ENCODE measurements around the gene RNF34. TPM values are rescaled to one million over a fixed set of nuclear protein-coding genes. Genes with fewer than 3 reads are reported as not detected.
A peak's percentile ranks its signal among the peaks of the same experiment; 100 is the strongest.

The RNF34 gene
- total and polyA plus RNA-seq, 2 of the 13 experiments (the other 11 are each of a cell fraction or from before 2014, with no cell fraction given), result 36.8 to 53.2 TPM

DNA sequence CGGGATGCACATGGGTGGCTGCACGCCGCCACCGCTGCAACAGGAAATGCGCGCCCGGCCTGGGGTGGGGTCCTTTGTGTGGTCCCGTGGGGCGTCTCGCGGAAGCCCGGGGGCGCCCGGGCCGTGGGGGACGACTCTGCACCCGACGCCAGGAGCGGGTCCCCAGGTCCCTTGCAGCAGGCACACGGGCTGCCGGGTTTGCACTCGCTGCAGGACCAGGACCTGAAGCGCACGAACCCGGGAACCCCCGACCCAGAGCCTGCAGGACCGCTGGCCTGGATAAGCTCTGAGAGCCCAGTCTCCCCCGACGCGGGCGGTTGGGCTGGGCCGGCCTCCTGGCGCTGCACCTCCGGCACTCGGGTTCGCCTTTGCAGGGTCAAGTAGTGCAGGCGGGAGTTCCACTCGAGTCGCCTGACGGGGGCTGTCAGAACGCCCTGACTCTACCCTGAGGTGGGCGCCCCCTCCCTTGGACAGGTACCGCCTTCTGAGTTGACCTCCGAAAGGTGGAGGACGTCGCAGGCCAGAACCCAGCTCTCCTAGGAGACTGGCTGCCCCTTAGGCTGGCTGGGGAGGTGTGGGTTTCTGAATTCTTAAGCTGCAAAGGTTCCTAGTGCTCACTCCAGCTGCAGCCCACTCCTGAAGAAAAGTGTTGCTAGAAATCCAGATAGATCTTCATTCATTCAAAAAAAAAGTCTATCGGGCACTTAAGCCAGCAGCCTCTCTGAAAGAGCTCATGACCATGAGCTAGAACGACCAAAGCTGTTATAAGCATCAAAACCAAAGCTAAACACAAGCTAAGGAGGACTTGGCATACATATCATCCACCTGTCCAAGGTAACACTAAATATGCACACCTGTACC lies 68.0 kb downstream of the RNF34 start (continued):
- 0 out of 2 replicates have a peak, but pooled peaks have one; percentile 36 for TF ChIP-seq THAP9 (CRISPR knock-in tag; IDR thresholded peaks at IDR 0.05; ENCODE audit: borderline replicate concordance)
- no peak for TF ChIP-seq ZNF552 (CRISPR knock-in tag; IDR thresholded peaks at IDR 0.05; ENCODE audit: borderline replicate concordance)
- TF ChIP-seq NFRKB (IDR thresholded peaks at IDR 0.05), result no peak
- no peak for TF ChIP-seq TBL1XR1 (IDR thresholded peaks at IDR 0.05; ENCODE audit: borderline replicate concordance, low read length, partially characterized antibody)
- no peak for TF ChIP-seq ZMYM4 (CRISPR knock-in tag; IDR thresholded peaks at IDR 0.05)
- TF ChIP-seq ZKSCAN5 (CRISPR knock-in tag; IDR thresholded peaks at IDR 0.05), result no peak
- TF ChIP-seq ZNF883 (CRISPR knock-in tag; IDR thresholded peaks at IDR 0.05; ENCODE audit: not compliant biosample characterization), result peak; percentile 58
- TF ChIP-seq ZSCAN5A (CRISPR knock-in tag; IDR thresholded peaks at IDR 0.05; ENCODE audit: borderline replicate concordance), result no peak
- peak; percentile 55; the same call in 1 of the 2 replicates for TF ChIP-seq PHF8 (CRISPR knock-in tag; IDR thresholded peaks at IDR 0.05)
- TF ChIP-seq ZNF256 (CRISPR knock-in tag; conservative IDR thresholded peaks at IDR 0.05), result no peak
- no peak for TF ChIP-seq NKX3-1 (CRISPR knock-in tag; IDR thresholded peaks at IDR 0.05)
- TF ChIP-seq TAF1 (CRISPR knock-in tag; IDR thresholded peaks at IDR 0.05), result 0 out of 2 replicates have a peak, but pooled peaks have one; percentile 9
- no peak for TF ChIP-seq SMAD9 (CRISPR knock-in tag; IDR thresholded peaks at IDR 0.05)
- no peak for TF ChIP-seq ZNF781 (CRISPR knock-in tag; IDR thresholded peaks at IDR 0.05; ENCODE audit: borderline replicate concordance, not compliant biosample characterization)
- no peak for TF ChIP-seq MED8 (CRISPR knock-in tag; IDR thresholded peaks at IDR 0.05; ENCODE audit: insufficient replicate concordance)
- TF ChIP-seq PTBP1 (IDR thresholded peaks at IDR 0.05; ENCODE audit: low read depth, low read length, poor library complexity, severe bottlenecking), result no peak
- no peak for TF ChIP-seq ZNF414 (CRISPR knock-in tag; IDR thresholded peaks at IDR 0.05)
- no peak for TF ChIP-seq SKI (IDR thresholded peaks at IDR 0.05; ENCODE audit: partially characterized antibody)
- no peak for TF ChIP-seq ZNF558 (CRISPR knock-in tag; IDR thresholded peaks at IDR 0.05; ENCODE audit: borderline replicate concordance)
- TF ChIP-seq, protein P1, sequence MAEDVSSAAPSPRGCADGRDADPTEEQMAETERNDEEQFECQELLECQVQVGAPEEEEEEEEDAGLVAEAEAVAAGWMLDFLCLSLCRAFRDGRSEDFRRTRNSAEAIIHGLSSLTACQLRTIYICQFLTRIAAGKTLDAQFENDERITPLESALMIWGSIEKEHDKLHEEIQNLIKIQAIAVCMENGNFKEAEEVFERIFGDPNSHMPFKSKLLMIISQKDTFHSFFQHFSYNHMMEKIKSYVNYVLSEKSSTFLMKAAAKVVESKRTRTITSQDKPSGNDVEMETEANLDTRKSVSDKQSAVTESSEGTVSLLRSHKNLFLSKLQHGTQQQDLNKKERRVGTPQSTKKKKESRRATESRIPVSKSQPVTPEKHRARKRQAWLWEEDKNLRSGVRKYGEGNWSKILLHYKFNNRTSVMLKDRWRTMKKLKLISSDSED (CRISPR knock-in tag; IDR thresholded peaks at IDR 0.05), result no peak
- no peak; the same call in 1 of the 2 replicates for TF ChIP-seq GABPB1 (CRISPR knock-in tag; IDR thresholded peaks at IDR 0.05)
- TF ChIP-seq TEAD2 (CRISPR knock-in tag; IDR thresholded peaks at IDR 0.05), result no peak
- no peak for TF ChIP-seq ZNF530 (CRISPR knock-in tag; IDR thresholded peaks at IDR 0.05; ENCODE audit: low read depth)
- no peak for TF ChIP-seq ATF7-NPFF (CRISPR knock-in tag; IDR thresholded peaks at IDR 0.05; ENCODE audit: low read depth)
